Endothelial cell of umbilical vein (primary cell): ENCODE measurements around the gene SPATA24. TPM values are rescaled to one million over a fixed set of nuclear protein-coding genes. Genes with fewer than 3 reads are reported as not detected.

Source experiments
- BruUV-seq: library from RNA; stranded (reverse); fragments of 400-500 nt; replicated peaks from 2 replicates; lab custom pipeline; 2021; lab: Mats Ljungman, UMichigan
- CTCF ChIA-PET: fragments of 300-600, 350-600 bp; sonication (Branson Sonifier 250); formaldehyde crosslinking; loops from one replicate; lab custom pipeline; 2021; ENCODE audit warnings: antibody characterized with exemption, inconsistent platforms; lab: Charles Lee
- POLR2A ChIA-PET: fragments of 300-600, 350-600 bp; sonication (Branson Sonifier 250); formaldehyde crosslinking; loops from one replicate; lab custom pipeline; 2021; ENCODE audit warnings: antibody characterized with exemption, inconsistent platforms; lab: Charles Lee
- DNase-seq: peaks from one replicate; pipeline ENCODE4 v3.0.0-alpha.2; 2011; ENCODE audit warnings: low read depth, low spot score
- FAIRE-seq: peaks from 2 replicates; lab custom pipeline; 2011; peaks lifted over from hg19 to GRCh38; lab: Jason Lieb, UNC
- H2AFZ ChIP-seq: 2 replicates; pipeline ENCODE4 v1.6.0; 2012; ENCODE audit warnings: low read depth, low read length, control low read depth, inconsistent platforms
- H3K27ac ChIP-seq: 2 replicates; pipeline ENCODE4 v1.5.1; 2011; ENCODE audit warnings: low read depth, mild to moderate bottlenecking, control low read depth, low read length, moderate library complexity; ENCODE audit not compliant: insufficient read depth
- H3K27me3 ChIP-seq, 2 experiments: 2 replicates each; pipeline versions ENCODE4 v1.6.0 to v1.6.1; 2011; ENCODE audit warnings: low read length in 2 of 2, mixed read lengths in 1 of 2; ENCODE audit not compliant: control insufficient read depth in 2 of 2, insufficient read depth in 2 of 2
- H3K36me3 ChIP-seq, 2 experiments: 2 replicates in 1 of 2; 3 replicates in 1 of 2; pipeline ENCODE4 v1.5.1; 2011; ENCODE audit warnings: low read length in 2 of 2, mild to moderate bottlenecking in 1 of 2, moderate library complexity in 1 of 2; ENCODE audit not compliant: control insufficient read depth in 2 of 2, insufficient read depth in 2 of 2; ENCODE audit errors: extremely low read depth in 1 of 2
- H3K4me1 ChIP-seq: 3 replicates; pipeline ENCODE4 v1.5.1; 2011; ENCODE audit warnings: mild to moderate bottlenecking, low read length; ENCODE audit not compliant: control insufficient read depth, insufficient read depth; ENCODE audit errors: extremely low read depth
- H3K4me2 ChIP-seq: 2 replicates; pipeline ENCODE4 v1.6.1; 2011; ENCODE audit warnings: low read length, control low read depth, mixed read lengths; ENCODE audit not compliant: insufficient read depth
- H3K4me3 ChIP-seq, 3 experiments: fragments of 200-600 bp in 1 of 3; sonication (generic), shearing (Covaris generic) in 1 of 3; replicated peaks in 1 of 3; 2 replicates each; pipeline ENCODE4 v1.5.1; 2011 to 2016; ENCODE audit warnings: control low read depth in 3 of 3, low read length in 3 of 3, mild to moderate bottlenecking in 2 of 3, inconsistent platforms in 1 of 3, low read depth in 1 of 3, moderate library complexity in 1 of 3; ENCODE audit not compliant: insufficient read depth in 1 of 3
- H3K79me2 ChIP-seq: 2 replicates; pipeline ENCODE4 v1.6.0; 2012; ENCODE audit warnings: low read length, inconsistent platforms; ENCODE audit not compliant: control insufficient read depth, insufficient read depth
- H3K9ac ChIP-seq: replicated peaks from 2 replicates; pipeline ENCODE3; 2011; ENCODE audit warnings: low read length, control low read depth; ENCODE audit not compliant: insufficient read depth; ENCODE audit errors: extremely low read depth
- H3K9me1 ChIP-seq: replicated peaks from 3 replicates; pipeline ENCODE4 v1.6.0; 2011; ENCODE audit warnings: mild to moderate bottlenecking, low read length; ENCODE audit not compliant: control insufficient read depth, insufficient read depth; ENCODE audit errors: extremely low read depth
- H3K9me3 ChIP-seq: replicated peaks from 2 replicates; pipeline ENCODE4 v1.5.1; 2012; ENCODE audit warnings: low read length, inconsistent platforms; ENCODE audit not compliant: control insufficient read depth, insufficient read depth
- H4K20me1 ChIP-seq: replicated peaks from 2 replicates; pipeline ENCODE3; 2011; ENCODE audit warnings: mild to moderate bottlenecking, low read length; ENCODE audit not compliant: control insufficient read depth, insufficient read depth; ENCODE audit errors: extremely low read depth
- EZH2 ChIP-seq: IDR thresholded peaks from 2 replicates; pipeline ENCODE4 v1.6.1; 2012; ENCODE audit warnings: borderline replicate concordance, low read depth, mild to moderate bottlenecking, moderate library complexity, low read length, inconsistent platforms; ENCODE audit not compliant: severe bottlenecking
- FOS ChIP-seq: IDR thresholded peaks from 2 replicates; pipeline ENCODE4 v1.6.1; 2011; ENCODE audit warnings: mild to moderate bottlenecking, low read length, moderate library complexity, borderline replicate concordance; ENCODE audit not compliant: insufficient read depth
- GATA2 ChIP-seq: IDR thresholded peaks from 2 replicates; pipeline ENCODE4 v1.7.0; 2011; ENCODE audit warnings: low read depth, mild to moderate bottlenecking, moderate library complexity, mixed read lengths, low read length; ENCODE audit not compliant: insufficient read length, insufficient read depth
- JUN ChIP-seq: IDR thresholded peaks from 2 replicates; pipeline ENCODE4 v1.6.1; 2011; ENCODE audit warnings: borderline replicate concordance, low read depth; ENCODE audit not compliant: insufficient read length, insufficient read depth
- MYC ChIP-seq: IDR thresholded peaks from one replicate; pipeline ENCODE4 v1.6.1; 2011; ENCODE audit warnings: mild to moderate bottlenecking, low read depth, low read length
- POLR2A ChIP-seq: IDR thresholded peaks from 2 replicates; pipeline ENCODE4 v1.6.1; 2012; ENCODE audit warnings: low read depth, mild to moderate bottlenecking, control low read depth, low read length
- POLR2AphosphoS5 ChIP-seq: IDR thresholded peaks from 2 replicates; pipeline ENCODE4 v1.6.1; 2012; ENCODE audit warnings: low read depth, mild to moderate bottlenecking, control low read depth, low read length, moderate library complexity; ENCODE audit not compliant: insufficient read depth
- dilution Hi-C: fragments of 300-500 bp; cut with MboI; formaldehyde crosslinking; loops from one replicate; pipeline ENCODE4 v1.15.0; 2019; ENCODE audit warnings: low sequenced_read_pairs; ENCODE audit not compliant: extremely low pct_ligation_motif_present
- intact Hi-C: fragments of 100-400 bp; cut with micrococcal nuclease; formaldehyde crosslinking; loops from one replicate; pipeline ENCODE4 v1.10.0; 2022
- polyA plus RNA-seq, 4 experiments: library from polyadenylated mRNA; depleted of rRNA in 3 of 4; stranded (reverse) in 3 of 4; unstranded in 1 of 4; fragments of >200 nt; gene quantifications; 2 replicates each; pipeline versions ENCODE4 v1.2.1 to v1.2.3, GENCODE V29; 2011 to 2012; ENCODE audit warnings: missing spikeins in 1 of 4
- total RNA-seq: library from RNA; stranded (reverse); gene quantifications from 2 replicates; pipeline ENCODE4 v1.2.3, GENCODE V29; 2021
- TF ChIP-seq, protein P1 (sequence below), 2 donors: IDR thresholded peaks; 1 replicate in 1 of 2; 2 replicates in 1 of 2; pipeline ENCODE4 v1.5.1; 2011; ENCODE audit warnings: low read length in 2 of 2, mild to moderate bottlenecking in 2 of 2, moderate library complexity in 2 of 2, control low read depth in 1 of 2, inconsistent platforms in 1 of 2, low read depth in 1 of 2; ENCODE audit not compliant: insufficient read depth in 1 of 2; ENCODE audit errors: extremely low read depth in 1 of 2
- TF ChIP-seq, protein P2 (sequence below): IDR thresholded peaks from 2 replicates; pipeline ENCODE4 v1.6.1; 2011; ENCODE audit not compliant: insufficient read depth, insufficient read length

Gene SPATA24
- total and polyA plus RNA-seq, 2 donors (not counting 3 experiments of a cell fraction or from before 2014, with no cell fraction given), result 3.2 to 7.9 TPM

- H3K9me3 ChIP-seq, result no peaks in the 10 kb centered on the region
- intact Hi-C loops (loop anchor here (10.0 kb wide), 1 partner anchor 213 kb away; the partner anchor contains the start of gene SIL1), dilution Hi-C loops (no loop called here)
- H3K27ac ChIP-seq, result no peak overlapping the region
- CTCF ChIA-PET, result interaction anchor here (1.6 kb wide), 1 partner anchor 10 kb away, joined by 3 read pairs; no protein-coding TSS in a partner anchor
- no peak overlapping the region for H3K4me3 ChIP-seq
- H4K20me1 ChIP-seq, result no peaks in the 10 kb centered on the region
- TF ChIP-seq GATA2 (no peak), EZH2 (no peak), POLR2AphosphoS5 (no peak), POLR2A (no peak), JUN (no peak), FOS (no peak), MYC (no peak)
- TF ChIP-seq, protein P1, sequence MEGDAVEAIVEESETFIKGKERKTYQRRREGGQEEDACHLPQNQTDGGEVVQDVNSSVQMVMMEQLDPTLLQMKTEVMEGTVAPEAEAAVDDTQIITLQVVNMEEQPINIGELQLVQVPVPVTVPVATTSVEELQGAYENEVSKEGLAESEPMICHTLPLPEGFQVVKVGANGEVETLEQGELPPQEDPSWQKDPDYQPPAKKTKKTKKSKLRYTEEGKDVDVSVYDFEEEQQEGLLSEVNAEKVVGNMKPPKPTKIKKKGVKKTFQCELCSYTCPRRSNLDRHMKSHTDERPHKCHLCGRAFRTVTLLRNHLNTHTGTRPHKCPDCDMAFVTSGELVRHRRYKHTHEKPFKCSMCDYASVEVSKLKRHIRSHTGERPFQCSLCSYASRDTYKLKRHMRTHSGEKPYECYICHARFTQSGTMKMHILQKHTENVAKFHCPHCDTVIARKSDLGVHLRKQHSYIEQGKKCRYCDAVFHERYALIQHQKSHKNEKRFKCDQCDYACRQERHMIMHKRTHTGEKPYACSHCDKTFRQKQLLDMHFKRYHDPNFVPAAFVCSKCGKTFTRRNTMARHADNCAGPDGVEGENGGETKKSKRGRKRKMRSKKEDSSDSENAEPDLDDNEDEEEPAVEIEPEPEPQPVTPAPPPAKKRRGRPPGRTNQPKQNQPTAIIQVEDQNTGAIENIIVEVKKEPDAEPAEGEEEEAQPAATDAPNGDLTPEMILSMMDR (IDR thresholded peaks at IDR 0.05; ENCODE audit: extremely low read depth in 1 of 2, insufficient read depth in 1 of 2, low read depth in 1 of 2, low read length in 2 of 2), result no peak
- TF ChIP-seq, protein P2, sequence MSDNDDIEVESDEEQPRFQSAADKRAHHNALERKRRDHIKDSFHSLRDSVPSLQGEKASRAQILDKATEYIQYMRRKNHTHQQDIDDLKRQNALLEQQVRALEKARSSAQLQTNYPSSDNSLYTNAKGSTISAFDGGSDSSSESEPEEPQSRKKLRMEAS, result no peak
- H3K9me1 ChIP-seq, result no peaks in the 10 kb centered on the region
- H3K79me2 ChIP-seq, result no peaks in the 10 kb centered on the region
- no peak overlapping the region for H2AFZ ChIP-seq
- no peaks in the 10 kb centered on the region for H3K27me3 ChIP-seq
- no TSS peak for BruUV-seq
- DNase-seq (no peak), FAIRE-seq (no peak)
- no peak overlapping the region for H3K4me2 ChIP-seq
- peaks cover 10% of the 10 kb centered on the region for H3K4me1 ChIP-seq
- peaks cover 0 to under 1% of the 10 kb centered on the region in 2 experiments for H3K36me3 ChIP-seq
- POLR2A ChIA-PET, result no interaction called here
- H3K9ac ChIP-seq, result no peak overlapping the region
Observed at GRCh38 chr5:139408191-139408590, 4.3 kb upstream of the SPATA24 start.
